Muscle of leg (tissue), 11 donors: Measurements from ENCODE around the gene GLT1D1. TPM values are rescaled to one million over a fixed set of nuclear protein-coding genes. Genes with fewer than 3 reads are reported as not detected.

ENCODE experiments used
- DNase-seq: peaks from one replicate; pipeline ENCODE4 v3.0.0; 2013
- H3K27ac ChIP-seq: one replicate; pipeline ENCODE4 v1.5.1; 2013; ENCODE audit warnings: mild to moderate bottlenecking, low read length, control low read depth
- H3K27me3 ChIP-seq: one replicate; pipeline ENCODE4 v1.6.1; 2013; ENCODE audit warnings: low read length; ENCODE audit not compliant: control insufficient read depth, insufficient read depth
- H3K36me3 ChIP-seq: one replicate; pipeline ENCODE4 v1.6.1; 2013; ENCODE audit warnings: low read length; ENCODE audit not compliant: control insufficient read depth, insufficient read depth
- H3K4me1 ChIP-seq: one replicate; pipeline ENCODE4 v1.6.1; 2013; ENCODE audit warnings: low read length; ENCODE audit not compliant: control insufficient read depth, insufficient read depth
- H3K4me3 ChIP-seq: one replicate; pipeline ENCODE4 v1.5.1; 2013; ENCODE audit warnings: low read length, control low read depth
- H3K9me3 ChIP-seq: replicated peaks from 2 replicates; pipeline ENCODE4 v1.6.1; 2013; ENCODE audit warnings: low read depth, low read length; ENCODE audit not compliant: control insufficient read depth
- WGBS: methylation state at CpG from one replicate; pipeline ENCODE4 v1.1.5; 2013; ENCODE audit warnings: missing lambda C conversion rate; ENCODE audit not compliant: insufficient coverage; 5-methylcytosine and 5-hydroxymethylcytosine counted together
- polyA plus RNA-seq, 8 donors: library from polyadenylated mRNA; unstranded; fragments of 120-200 nt; gene quantifications; one replicate each; pipeline versions ENCODE4 v1.2.1 to v1.2.3, GENCODE V29; 2013; ENCODE audit warnings: inconsistent platforms in 1 of 8, low replicate concordance in 1 of 8; ENCODE audit not compliant: insufficient read length in 8 of 8, insufficient read depth in 1 of 8
- total RNA-seq: library from RNA; stranded (reverse); fragments of 120-200 nt; gene quantifications from one replicate; pipeline ENCODE4 v1.2.4, GENCODE V29; 2013

GLT1D1 gene
- total and polyA plus RNA-seq, 9 donors = 0.71 to 1.7 (median 1.0) TPM

- Histone ChIP-seq H3K4me3 (no peak overlapping the region), H3K9me3 (no peaks in the 10 kb centered on the region), H3K4me1 (peaks cover 12% of the 10 kb centered on the region), H3K27me3 (no peaks in the 10 kb centered on the region), H3K27ac (no peak overlapping the region), H3K36me3 (peaks cover 31% of the 10 kb centered on the region)
- 98% methylated on average over 9 of the region's 10 CpGs for WGBS
- DNase-seq = no peak
Observed at GRCh38 chr12:128813392-128813791, 39.9 kb upstream of the GLT1D1 start.

DNA sequence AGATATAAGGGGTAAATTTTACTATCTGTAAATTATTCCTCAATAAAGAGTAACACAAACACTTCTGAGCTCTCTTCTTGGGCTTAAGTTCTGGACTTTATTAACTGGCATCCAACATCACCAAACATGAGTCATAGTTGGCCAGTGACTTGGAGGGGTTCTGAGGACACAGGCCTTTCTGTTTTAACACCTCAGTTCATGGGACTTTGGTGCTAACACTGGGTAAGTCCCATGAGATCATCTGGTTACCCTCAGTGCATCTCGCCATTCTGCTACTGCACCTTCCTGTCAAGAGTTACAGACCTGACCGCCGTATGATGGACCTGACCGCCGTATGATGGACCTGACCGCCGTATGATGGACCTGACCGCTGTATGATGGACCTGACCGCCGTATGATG lies 39.4 kb upstream of the GLT1D1 start:
- Histone ChIP-seq H3K27me3 (no peaks in the 10 kb centered on the region), H3K4me3 (no peak overlapping the region), H3K4me1 (peaks cover 15% of the 10 kb centered on the region), H3K9me3 (no peaks in the 10 kb centered on the region), H3K36me3 (peaks cover 26% of the 10 kb centered on the region), H3K27ac (no peak overlapping the region)
- DNase-seq = no peak
- WGBS = 90% methylated on average over 10 of the region's 10 CpGs

- peak; percentile 40 for DNase-seq
- H3K27me3 ChIP-seq = no peaks in the 10 kb centered on the region
- H3K4me3 ChIP-seq = no peak overlapping the region
- H3K9me3 ChIP-seq = no peaks in the 10 kb centered on the region
- peaks cover 25% of the 10 kb centered on the region for H3K36me3 ChIP-seq
- H3K4me1 ChIP-seq = peaks cover 15% of the 10 kb centered on the region
- WGBS = 87% methylated on average over 9 of the region's 25 CpGs
- H3K27ac ChIP-seq = no peak overlapping the region
Observed at GRCh38 chr12:128814411-128815261, 38.6 kb upstream of the GLT1D1 start.

GRCh38 chr12:128815779-128816642 lies 37.3 kb upstream of the GLT1D1 start:
- Histone ChIP-seq H3K27ac (no peak overlapping the region), H3K36me3 (peaks cover 32% of the 10 kb centered on the region), H3K9me3 (no peaks in the 10 kb centered on the region), H3K4me3 (no peak overlapping the region), H3K27me3 (no peaks in the 10 kb centered on the region), H3K4me1 (peaks cover 19% of the 10 kb centered on the region)
- WGBS = 71% methylated on average over 2 of the region's 7 CpGs
- DNase-seq = no peak

DNA sequence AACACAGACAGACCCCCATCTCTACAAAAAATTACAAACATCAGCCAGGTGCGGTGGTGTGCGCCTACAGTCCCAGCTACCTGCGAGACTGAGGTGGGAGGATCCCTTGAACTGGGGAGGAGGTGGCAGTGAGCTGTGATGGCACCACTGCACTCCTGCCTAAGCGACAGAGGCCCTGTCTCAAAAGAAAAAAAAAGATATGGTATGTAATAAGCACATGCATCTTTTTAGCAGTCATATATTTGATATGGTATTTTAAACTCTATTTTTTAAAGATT lies 36.7 kb upstream of the GLT1D1 start:
- DNase-seq = no peak
- WGBS = no CpG with 5 or more reads among the region's 4 CpGs
- H3K9me3 ChIP-seq = no peaks in the 10 kb centered on the region
- H3K4me3 ChIP-seq = no peak overlapping the region
- H3K4me1 ChIP-seq = peaks cover 23% of the 10 kb centered on the region
- peaks cover 32% of the 10 kb centered on the region for H3K36me3 ChIP-seq
- H3K27ac ChIP-seq = no peak overlapping the region
- no peaks in the 10 kb centered on the region for H3K27me3 ChIP-seq

DNA sequence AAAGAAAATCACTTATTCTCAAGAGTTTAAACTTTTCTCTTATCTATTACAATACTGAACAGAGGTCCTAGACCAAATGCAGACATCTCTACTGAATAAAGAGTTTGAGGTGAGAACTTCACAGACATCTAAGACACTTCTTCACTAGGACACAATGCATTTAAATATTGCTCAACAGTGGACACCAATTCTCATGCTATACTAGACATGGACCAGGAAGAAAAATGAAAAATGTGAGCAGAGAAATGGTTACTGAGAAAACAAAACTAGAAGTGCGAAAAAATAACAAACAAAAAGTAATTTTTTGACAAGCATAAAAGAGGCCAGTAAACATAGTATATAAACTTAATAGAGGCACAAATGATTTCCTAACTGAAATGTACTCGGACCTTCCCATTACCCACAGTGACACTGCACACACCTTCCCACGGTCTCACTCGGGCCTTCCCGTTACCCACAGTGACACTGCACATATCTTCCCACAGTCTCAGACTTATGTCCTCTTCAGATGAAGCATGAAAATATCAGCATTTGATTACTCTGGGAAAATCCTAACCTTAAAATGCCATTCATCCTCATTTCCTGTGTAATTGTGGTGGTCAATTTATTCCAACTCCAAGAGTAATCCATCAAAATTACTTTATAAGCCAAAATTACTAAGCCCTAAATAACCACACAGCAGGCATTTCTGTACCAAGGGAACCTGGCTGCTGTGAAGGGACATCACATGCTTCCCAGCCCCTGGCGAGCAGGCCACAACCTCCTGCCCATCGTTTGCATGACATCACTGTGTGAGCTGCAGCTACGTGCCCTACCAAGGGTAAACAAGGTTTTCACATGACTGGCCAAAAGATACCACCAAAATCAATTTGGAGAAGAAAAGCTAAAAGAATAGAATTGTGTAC lies 35.9 kb upstream of the GLT1D1 start:
- H3K27ac ChIP-seq = no peak overlapping the region
- WGBS = 71% methylated on average over 4 of the region's 8 CpGs
- DNase-seq = no peak
- H3K4me1 ChIP-seq = peaks cover 29% of the 10 kb centered on the region
- no peaks in the 10 kb centered on the region for H3K27me3 ChIP-seq
- no peak overlapping the region for H3K4me3 ChIP-seq
- H3K9me3 ChIP-seq = no peaks in the 10 kb centered on the region
- H3K36me3 ChIP-seq = peaks cover 27% of the 10 kb centered on the region

DNA sequence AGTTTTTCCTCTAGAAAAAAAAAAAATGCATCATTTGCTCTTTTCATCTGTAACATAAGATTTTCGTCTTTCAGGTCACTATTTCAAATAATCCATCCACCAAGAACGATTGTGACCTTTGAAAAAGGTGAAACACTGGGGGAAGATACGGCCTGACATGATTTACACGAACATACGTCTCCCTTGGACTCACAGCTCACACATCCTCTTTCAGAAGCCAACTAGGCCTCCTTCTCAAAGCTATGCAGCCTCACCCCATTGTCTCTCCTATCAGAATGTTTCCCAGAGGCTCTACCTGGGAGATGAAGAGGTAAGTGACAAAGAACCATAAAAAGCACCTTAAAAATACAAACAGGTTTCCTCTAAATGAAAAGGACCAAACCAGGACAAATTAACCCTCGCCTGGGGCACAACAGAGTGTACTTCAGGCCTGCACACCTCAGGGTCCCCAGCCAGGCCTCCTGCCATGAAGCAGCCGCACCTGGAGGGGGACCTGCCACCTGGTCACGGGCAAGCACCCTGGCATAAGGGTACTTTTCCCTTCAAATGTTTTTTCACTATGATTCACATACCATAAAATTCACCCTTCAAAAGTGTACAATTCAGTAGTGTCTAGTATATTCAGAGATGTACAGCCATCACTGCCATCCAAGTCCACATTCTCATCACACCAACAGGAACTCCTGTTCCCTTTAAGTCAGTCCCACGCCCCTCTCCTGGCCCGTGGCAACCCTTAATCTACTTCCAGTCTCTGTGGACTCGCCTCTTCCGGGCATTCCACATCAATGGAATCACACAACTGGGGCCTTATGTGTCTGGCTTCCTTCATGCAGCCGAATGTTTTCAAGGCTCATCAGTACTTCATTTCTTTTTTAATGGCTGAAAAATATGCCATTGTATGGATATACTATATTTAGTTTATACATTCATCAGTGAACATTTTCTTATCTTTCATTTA lies 34.9 kb upstream of the GLT1D1 start:
- Histone ChIP-seq H3K36me3 (peaks cover 23% of the 10 kb centered on the region), H3K27me3 (no peaks in the 10 kb centered on the region), H3K9me3 (no peaks in the 10 kb centered on the region), H3K4me3 (no peak overlapping the region), H3K4me1 (peaks cover 37% of the 10 kb centered on the region), H3K27ac (peak overlapping the region; percentile 13)
- 53% methylated on average over 3 of the region's 13 CpGs for WGBS
- DNase-seq = no peak

- Histone ChIP-seq H3K4me3 (no peak overlapping the region), H3K36me3 (peaks cover 12% of the 10 kb centered on the region), H3K4me1 (peaks cover 41% of the 10 kb centered on the region), H3K27ac (peak overlapping the region; percentile 62), H3K9me3 (no peaks in the 10 kb centered on the region), H3K27me3 (no peaks in the 10 kb centered on the region)
- WGBS = 86% methylated on average over 15 of the region's 16 CpGs
- peak; percentile 46 for DNase-seq
Observed at GRCh38 chr12:128819293-128820144, 33.8 kb upstream of the GLT1D1 start.
